ENCODE measurements around the gene MACROD2. TPM values are rescaled to one million over a fixed set of nuclear protein-coding genes. Genes with fewer than 3 reads are reported as not detected.

Gene MACROD2
- total and polyA plus RNA-seq, 2 donors (not counting 1 experiment from before 2014, with no cell fraction given) = 5.3 to 6.7 TPM

- intact Hi-C loops (cut with micrococcal nuclease) = no loop called here
- no peaks in the 10 kb centered on the region for H3K4me1 ChIP-seq (ENCODE audit: control insufficient read depth in 2 of 2, insufficient read depth in 2 of 2, low read length in 2 of 2)
- H3K9me3 ChIP-seq (ENCODE audit: control extremely low read depth in 1 of 3, control insufficient read depth in 2 of 3, insufficient read depth in 1 of 3, low read length in 2 of 3) = peaks cover 0 to 1% (median 0%) of the 10 kb centered on the region in 3 donors
- H3K4me3 ChIP-seq (ENCODE audit: control extremely low read depth in 1 of 5, extremely low read depth in 1 of 5, insufficient read depth in 1 of 5, low read depth in 2 of 5, low read length in 4 of 5) = no peak overlapping the region
- H3K4me2 ChIP-seq (replicated peaks; ENCODE audit: low read depth, low read length, poor library complexity, severe bottlenecking) = no peak overlapping the region
- ChIA-PET CTCF (no interaction called here), POLR2A (no interaction called here)
- no peaks in the 10 kb centered on the region for H3K4me1 Mint-ChIP-seq
- no peak overlapping the region for H2AFZ ChIP-seq (ENCODE audit: insufficient read depth, low read depth, low read length, poor library complexity, severe bottlenecking)
- H3K4me3 Mint-ChIP-seq = no peak overlapping the region
- no peaks in the 10 kb centered on the region for H3K9me3 Mint-ChIP-seq (ENCODE audit: insufficient read depth)
- ATAC-seq (ENCODE audit: low read depth) = no peak
- no peak for TF ChIP-seq EZH2 (IDR thresholded peaks at IDR 0.05; ENCODE audit: borderline replicate concordance, insufficient read depth, low read depth, low read length, poor library complexity, severe bottlenecking)
- TF ChIP-seq, protein P1, sequence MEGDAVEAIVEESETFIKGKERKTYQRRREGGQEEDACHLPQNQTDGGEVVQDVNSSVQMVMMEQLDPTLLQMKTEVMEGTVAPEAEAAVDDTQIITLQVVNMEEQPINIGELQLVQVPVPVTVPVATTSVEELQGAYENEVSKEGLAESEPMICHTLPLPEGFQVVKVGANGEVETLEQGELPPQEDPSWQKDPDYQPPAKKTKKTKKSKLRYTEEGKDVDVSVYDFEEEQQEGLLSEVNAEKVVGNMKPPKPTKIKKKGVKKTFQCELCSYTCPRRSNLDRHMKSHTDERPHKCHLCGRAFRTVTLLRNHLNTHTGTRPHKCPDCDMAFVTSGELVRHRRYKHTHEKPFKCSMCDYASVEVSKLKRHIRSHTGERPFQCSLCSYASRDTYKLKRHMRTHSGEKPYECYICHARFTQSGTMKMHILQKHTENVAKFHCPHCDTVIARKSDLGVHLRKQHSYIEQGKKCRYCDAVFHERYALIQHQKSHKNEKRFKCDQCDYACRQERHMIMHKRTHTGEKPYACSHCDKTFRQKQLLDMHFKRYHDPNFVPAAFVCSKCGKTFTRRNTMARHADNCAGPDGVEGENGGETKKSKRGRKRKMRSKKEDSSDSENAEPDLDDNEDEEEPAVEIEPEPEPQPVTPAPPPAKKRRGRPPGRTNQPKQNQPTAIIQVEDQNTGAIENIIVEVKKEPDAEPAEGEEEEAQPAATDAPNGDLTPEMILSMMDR (IDR thresholded peaks at IDR 0.05) = no peak
- no peaks in the 10 kb centered on the region for H3K36me3 ChIP-seq (replicated peaks in 1 of 2; ENCODE audit: control extremely low read depth in 1 of 2, control insufficient read depth in 1 of 2, extremely low read depth in 1 of 2, insufficient read depth in 2 of 2, low read length in 1 of 2)
- no peak for DNase-seq
- H3K27ac ChIP-seq (ENCODE audit: low read length in 2 of 2) = no peak overlapping the region
- peaks cover 3% of the 10 kb centered on the region for H3K27me3 Mint-ChIP-seq
- H4K20me1 ChIP-seq (ENCODE audit: control insufficient read depth, insufficient read depth, low read length, poor library complexity, severe bottlenecking) = no peaks in the 10 kb centered on the region
- no peaks in the 10 kb centered on the region for H3K79me2 ChIP-seq (ENCODE audit: control insufficient read depth, insufficient read depth, low read length)
- no peak overlapping the region for H3K9ac ChIP-seq (ENCODE audit: low read length)
- peaks cover 0 to 3% (median 0%) of the 10 kb centered on the region in 4 experiments for H3K27me3 ChIP-seq (replicated peaks in 1 of 4; ENCODE audit: control extremely low read depth in 1 of 4, control insufficient read depth in 3 of 4, insufficient read depth in 4 of 4, low read length in 3 of 4)
- no CpG with 5 or more reads among the region's 1 CpG for WGBS (ENCODE audit: insufficient coverage)
- no peak overlapping the region for H3K27ac Mint-ChIP-seq
Measured at GRCh38 chr20:15675813-15676484, 1680.6 kb downstream of the MACROD2 start.

DNA sequence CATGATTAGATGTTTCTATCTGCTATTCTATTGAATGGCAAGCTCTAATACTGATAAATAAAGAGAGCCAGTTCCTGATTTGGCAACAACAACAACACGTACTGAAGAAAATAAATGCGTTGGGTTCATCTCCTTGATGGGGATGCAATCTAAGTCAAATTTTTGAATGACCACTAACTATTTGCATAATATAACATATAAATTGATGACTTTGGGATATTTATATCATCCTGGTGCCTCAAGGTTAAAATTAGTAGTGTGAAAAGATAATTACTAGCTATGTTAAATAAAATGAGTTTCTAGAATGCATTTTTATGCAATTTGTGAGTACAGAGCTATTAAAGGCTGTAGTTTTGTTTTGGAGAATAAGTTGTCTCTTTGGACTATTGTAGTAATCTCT is 1681.5 kb downstream of the MACROD2 start:
- Mint-ChIP-seq H3K4me1 (no peaks in the 10 kb centered on the region), H3K4me3 (no peak overlapping the region), H3K27me3 (peaks cover 3% of the 10 kb centered on the region), H3K27ac (no peak overlapping the region), H3K9me3 (ENCODE audit: insufficient read depth) (no peaks in the 10 kb centered on the region)
- no CpG with 5 or more reads among the region's 2 CpGs for WGBS (ENCODE audit: insufficient coverage)
- Histone ChIP-seq H3K79me2 (ENCODE audit: control insufficient read depth, insufficient read depth, low read length) (no peaks in the 10 kb centered on the region), H3K36me3 (replicated peaks in 1 of 2; ENCODE audit: control extremely low read depth in 1 of 2, control insufficient read depth in 1 of 2, extremely low read depth in 1 of 2, insufficient read depth in 2 of 2, low read length in 1 of 2) (no peaks in the 10 kb centered on the region), H4K20me1 (ENCODE audit: control insufficient read depth, insufficient read depth, low read length, poor library complexity, severe bottlenecking) (no peaks in the 10 kb centered on the region), H3K4me2 (replicated peaks; ENCODE audit: low read depth, low read length, poor library complexity, severe bottlenecking) (no peak overlapping the region), H3K4me3 (ENCODE audit: control extremely low read depth in 1 of 5, extremely low read depth in 1 of 5, insufficient read depth in 1 of 5, low read depth in 2 of 5, low read length in 4 of 5) (no peak overlapping the region), H3K9me3 (ENCODE audit: control extremely low read depth in 1 of 3, control insufficient read depth in 2 of 3, insufficient read depth in 1 of 3, low read length in 2 of 3) (peaks cover 0 to 1% (median 0%) of the 10 kb centered on the region in 3 donors), H3K4me1 (ENCODE audit: control insufficient read depth in 2 of 2, insufficient read depth in 2 of 2, low read length in 2 of 2) (no peaks in the 10 kb centered on the region), H3K27me3 (replicated peaks in 1 of 4; ENCODE audit: control extremely low read depth in 1 of 4, control insufficient read depth in 3 of 4, insufficient read depth in 4 of 4, low read length in 3 of 4) (peaks cover 0 to 3% (median 0%) of the 10 kb centered on the region in 4 experiments), H3K9ac (ENCODE audit: low read length) (no peak overlapping the region), H2AFZ (ENCODE audit: insufficient read depth, low read depth, low read length, poor library complexity, severe bottlenecking) (no peak overlapping the region), H3K27ac (ENCODE audit: low read length in 2 of 2) (no peak overlapping the region)
- ChIA-PET POLR2A (no interaction called here), CTCF (no interaction called here)
- ATAC-seq (ENCODE audit: low read depth) (no peak), DNase-seq (no peak)
- intact Hi-C loops (cut with micrococcal nuclease) = no loop called here
- TF ChIP-seq EZH2 (IDR thresholded peaks at IDR 0.05; ENCODE audit: borderline replicate concordance, insufficient read depth, low read depth, low read length, poor library complexity, severe bottlenecking) = no peak
- TF ChIP-seq, protein P1 (IDR thresholded peaks at IDR 0.05) = no peak
